ENCODE data around the gene PHF21A. TPM values are rescaled to one million over a fixed set of nuclear protein-coding genes. Genes with fewer than 3 reads are reported as not detected.

PHF21A gene
- total RNA-seq, 2 donors from 2014 or later: 24.7 to 48.0 TPM

GRCh38 chr11:45917623-45918330 is 203.5 kb downstream of the PHF21A start, which contains the start of gene PEX16:
Gene PEX16, minus strand, starts transcription at chr11:45917877. Its CDS starts 66 bp downstream, at chr11:45917811.
- H3K9me3 ChIP-seq: no peaks in the 10 kb centered on the region
- TF ChIP-seq POLR2AphosphoS5 (IDR thresholded peaks at IDR 0.05): peak; percentile 99
- TF ChIP-seq CTCF (IDR thresholded peaks at IDR 0.05): no peak
- TF ChIP-seq POLR2A (IDR thresholded peaks at IDR 0.05): peak; percentile 85
- intact Hi-C loops (cut with DNase I): loop anchor here (5.0 kb wide), 1 partner anchor 70 kb away; the partner anchor contains the start of gene CRY2
- H3K4me1 ChIP-seq (replicated peaks): peaks cover 21% of the 10 kb centered on the region
- H3K27me3 ChIP-seq (replicated peaks; ENCODE audit: insufficient read depth): no peaks in the 10 kb centered on the region
- H3K36me3 ChIP-seq: peaks cover 0 to 10% of the 10 kb centered on the region in 2 donors
- peak within 1 kb of the TSS; percentile 60 to 74 for H3K4me3 ChIP-seq
- WGBS: under 1% methylated on average over 28 of the region's 45 CpGs
- DNase-seq (ENCODE audit: low spot score): peak; percentile 99
- peak within 1 kb of the TSS; percentile 89 to 90 for H3K27ac ChIP-seq

DNA sequence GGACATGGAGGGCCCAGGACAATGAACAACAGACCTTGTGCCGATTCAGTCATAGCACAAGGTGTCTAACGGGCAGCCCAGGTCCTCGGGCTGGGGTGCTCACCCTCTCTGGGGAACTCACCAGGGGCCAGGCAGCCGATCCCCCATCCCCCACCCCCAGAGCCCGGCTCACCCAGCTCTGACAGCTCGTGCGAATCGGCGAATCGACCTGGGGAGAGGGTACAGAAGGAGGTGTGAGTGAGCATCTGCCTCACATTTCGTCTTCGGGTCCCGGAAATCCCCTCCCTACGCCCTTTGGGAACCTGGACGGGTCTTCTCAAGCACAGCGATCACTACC is 204.0 kb downstream of the PHF21A start:
- H3K4me1 ChIP-seq (replicated peaks): peaks cover 21% of the 10 kb centered on the region
- H3K9me3 ChIP-seq: no peaks in the 10 kb centered on the region
- peaks cover 0 to 10% of the 10 kb centered on the region in 2 donors for H3K36me3 ChIP-seq
- no peaks in the 10 kb centered on the region for H3K27me3 ChIP-seq (replicated peaks; ENCODE audit: insufficient read depth)
- WGBS: 4% methylated on average over 16 of the region's 16 CpGs
- H3K27ac ChIP-seq: peak overlapping the region; percentile 89 to 90
- H3K4me3 ChIP-seq: peak overlapping the region; percentile 60 to 74
- no peak for DNase-seq (ENCODE audit: low spot score)
- intact Hi-C loops (cut with DNase I): loop anchor here (5.0 kb wide), 1 partner anchor 70 kb away; the partner anchor contains the start of gene CRY2
- TF ChIP-seq CTCF (IDR thresholded peaks at IDR 0.05) (no peak), POLR2A (IDR thresholded peaks at IDR 0.05) (no peak), POLR2AphosphoS5 (IDR thresholded peaks at IDR 0.05) (no peak)

- intact Hi-C loops (cut with DNase I): loop anchor here (5.0 kb wide), 1 partner anchor 68 kb away; the partner anchor contains the start of gene CRY2
- DNase-seq (ENCODE audit: low spot score): no peak
- Histone ChIP-seq H3K4me1 (replicated peaks) (peaks cover 9% of the 10 kb centered on the region), H3K4me3 (no peak overlapping the region), H3K9me3 (no peaks in the 10 kb centered on the region), H3K27me3 (replicated peaks; ENCODE audit: insufficient read depth) (no peaks in the 10 kb centered on the region), H3K27ac (no peak overlapping the region), H3K36me3 (peaks cover 9 to 12% of the 10 kb centered on the region in 2 donors)
- 86% methylated on average over 13 of the region's 13 CpGs for WGBS
- no peak for TF ChIP-seq CTCF (IDR thresholded peaks at IDR 0.05)
Measured at GRCh38 chr11:45915446-45915845, 205.8 kb downstream of the PHF21A start.

DNA sequence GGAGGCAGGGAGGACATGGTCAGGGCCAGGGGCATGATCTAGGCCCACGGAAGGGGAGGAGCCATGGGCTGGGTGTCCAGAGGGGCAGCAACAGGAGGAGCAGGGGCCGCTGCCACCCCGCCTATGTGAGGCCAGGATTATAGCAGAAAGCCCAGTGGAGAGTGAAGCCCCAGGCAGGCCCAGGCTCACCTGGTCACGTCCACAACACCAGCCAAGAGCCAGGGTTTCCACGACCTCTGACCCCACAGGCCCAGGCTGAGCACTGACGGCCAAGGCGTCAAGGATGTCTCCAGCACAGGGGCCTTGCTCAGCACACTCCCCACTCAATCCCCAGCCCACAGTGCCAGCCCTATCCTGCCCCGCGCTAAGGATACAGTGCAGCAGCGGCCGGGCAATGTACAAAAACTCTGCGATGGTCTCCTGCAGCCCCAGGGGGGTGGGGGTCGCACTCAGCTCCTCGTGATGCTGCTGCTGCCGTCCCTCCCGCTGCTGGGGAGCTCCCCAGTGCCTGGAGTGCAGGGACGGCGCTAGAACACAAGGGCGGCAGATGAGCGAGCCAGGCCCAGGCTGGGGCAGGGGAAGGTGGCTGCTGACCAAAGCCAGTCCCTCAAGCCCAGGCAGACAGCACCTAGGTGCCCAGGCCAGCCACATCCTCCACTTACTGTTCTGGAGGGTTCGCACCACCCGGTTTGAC is 207.2 kb downstream of the PHF21A start:
- no peak for TF ChIP-seq POLR2AphosphoS5 (IDR thresholded peaks at IDR 0.05)
- TF ChIP-seq POLR2A (IDR thresholded peaks at IDR 0.05): no peak
- no peak for TF ChIP-seq CTCF (IDR thresholded peaks at IDR 0.05)
- Histone ChIP-seq H3K36me3 (peaks cover 9 to 12% of the 10 kb centered on the region in 2 donors), H3K27ac (no peak overlapping the region), H3K9me3 (no peaks in the 10 kb centered on the region), H3K4me1 (replicated peaks) (peaks cover 9% of the 10 kb centered on the region), H3K4me3 (no peak overlapping the region), H3K27me3 (replicated peaks; ENCODE audit: insufficient read depth) (no peaks in the 10 kb centered on the region)
- 84% methylated on average over 20 of the region's 22 CpGs for WGBS
- intact Hi-C loops (cut with DNase I): no loop called here
- DNase-seq (ENCODE audit: low spot score): no peak
